HepG2 (cell line): ENCODE measurements around the gene SYNE2. TPM values are rescaled to one million over a fixed set of nuclear protein-coding genes. Genes with fewer than 3 reads are reported as not detected.

ENCODE experiments used
- ATAC-seq: fragments of 200-7000 bp; cut with Tn5 transposase; 3 replicates; pipeline ENCODE4 v1.9.1; 2020; ENCODE audit warnings: mild to moderate bottlenecking, moderate library complexity
- BruUV-seq: library from RNA; stranded (reverse); fragments of 400-500 nt; replicated peaks from 2 replicates; lab custom pipeline; 2021; lab: Mats Ljungman, UMichigan
- CTCF ChIA-PET: fragments of 300-600 bp; formaldehyde crosslinking; extraction: SDS; loops from one replicate; lab custom pipeline; 2021; ENCODE audit warnings: low total read pairs, inconsistent platforms, low intra/inter-chr PET ratio; lab: Yijun Ruan, JAX
- POLR2A ChIA-PET: fragments of 350-600 bp; sonication (Branson Sonifier 250); formaldehyde crosslinking; loops from one replicate; lab custom pipeline; 2020; ENCODE audit warnings: antibody characterized with exemption, inconsistent platforms; lab: Yijun Ruan, JAX
- DNase-seq: peaks from one replicate; pipeline ENCODE4 v3.0.0-alpha.2; 2015; ENCODE audit warnings: low spot score
- FAIRE-seq: peaks from 3 replicates; lab custom pipeline; 2011; peaks lifted over from hg19 to GRCh38; lab: Jason Lieb, UNC
- H2AFZ ChIP-seq: one replicate; pipeline ENCODE4 v1.6.1; 2011; ENCODE audit warnings: low read length, inconsistent platforms
- H3K27ac ChIP-seq: fragments of 300-600 bp; 3 replicates; pipeline ENCODE4 v1.8.0; 2011; ENCODE audit warnings: mixed run types, mild to moderate bottlenecking, mixed read lengths, low read length, inconsistent platforms; ENCODE audit not compliant: insufficient read depth; ENCODE audit errors: extremely low read length
- H3K27me3 ChIP-seq, 2 experiments: fragments of 200-600 bp in 1 of 2; 2 replicates in 1 of 2; 3 replicates in 1 of 2; pipeline versions ENCODE4 v1.6.0 to v1.8.0; 2011; ENCODE audit warnings: low read length in 2 of 2, mild to moderate bottlenecking in 2 of 2, moderate library complexity in 2 of 2, inconsistent platforms in 1 of 2; ENCODE audit not compliant: insufficient read depth in 2 of 2, control insufficient read depth in 1 of 2
- H3K36me3 ChIP-seq, 2 experiments: fragments of 200-600 bp in 1 of 2; replicated peaks in 1 of 2; 2 replicates in 1 of 2; 3 replicates in 1 of 2; pipeline versions ENCODE4 v1.5.1 to v1.8.0; 2011; ENCODE audit warnings: low read length in 2 of 2, inconsistent platforms in 1 of 2; ENCODE audit not compliant: insufficient read depth in 2 of 2, control insufficient read depth in 1 of 2
- H3K4me1 ChIP-seq: 2 replicates; pipeline ENCODE4 v1.5.1; 2012; ENCODE audit warnings: low read length, inconsistent platforms; ENCODE audit not compliant: insufficient read depth
- H3K4me2 ChIP-seq: 2 replicates; pipeline ENCODE4 v1.6.0; 2011; ENCODE audit warnings: low read depth, low read length, inconsistent platforms
- H3K4me3 ChIP-seq, 3 experiments: fragments of 200-600 bp in 1 of 3; sonication (generic), shearing (Covaris generic) in 1 of 3; replicated peaks in 1 of 3; 2 replicates each; pipeline ENCODE4 v1.5.1; 2011 to 2016; ENCODE audit warnings: low read length in 3 of 3, inconsistent platforms in 2 of 3, low read depth in 2 of 3, mild to moderate bottlenecking in 2 of 3, control low read depth in 1 of 3, mixed read lengths in 1 of 3; ENCODE audit not compliant: insufficient read depth in 1 of 3
- H3K79me2 ChIP-seq: one replicate; pipeline ENCODE4 v1.6.1; 2011; ENCODE audit warnings: low read length, inconsistent platforms; ENCODE audit not compliant: insufficient read depth
- H3K9ac ChIP-seq: 2 replicates; pipeline ENCODE4 v1.6.0; 2011; ENCODE audit warnings: mild to moderate bottlenecking, low read depth, low read length, inconsistent platforms; ENCODE audit not compliant: insufficient read depth
- H3K9me3 ChIP-seq: 2 replicates; pipeline ENCODE4 v1.5.1; 2012; ENCODE audit warnings: mild to moderate bottlenecking, low read length
- H4K20me1 ChIP-seq: 2 replicates; pipeline ENCODE4 v1.6.0; 2011; ENCODE audit warnings: inconsistent platforms, mild to moderate bottlenecking, low read length, moderate library complexity; ENCODE audit not compliant: insufficient read depth
- ARID2 ChIP-seq: sonication (generic); formaldehyde crosslinking; IDR thresholded peaks from 2 replicates; pipeline ENCODE4 v1.8.1; 2022; ENCODE audit warnings: mild to moderate bottlenecking, missing genetic modification reagents, borderline replicate concordance
- CBX2 ChIP-seq, 2 experiments: fragments of 200-600 bp in 1 of 2; sonication (generic); formaldehyde crosslinking in 1 of 2; IDR thresholded peaks; 2 replicates each; pipeline versions ENCODE4 v1.7.0 to v1.8.1; 2018 to 2022; ENCODE audit warnings: low read depth in 2 of 2, low read length in 1 of 2, mild to moderate bottlenecking in 1 of 2, missing genetic modification reagents in 1 of 2
- CHD2 ChIP-seq: IDR thresholded peaks from 2 replicates; pipeline ENCODE4 v1.6.1; 2011; ENCODE audit warnings: low read depth, low read length, improper control_type of control experiment
- CREB3 ChIP-seq: sonication (generic); formaldehyde crosslinking; IDR thresholded peaks from 2 replicates; pipeline ENCODE4 v1.5.0; 2020; ENCODE audit warnings: missing genetic modification reagents
- FUBP1 ChIP-seq: sonication (generic); formaldehyde crosslinking; IDR thresholded peaks from 2 replicates; pipeline ENCODE4 v1.5.1; 2020; ENCODE audit warnings: missing genetic modification reagents, mild to moderate bottlenecking, borderline replicate concordance
- GATA4 ChIP-seq: sonication (generic); IDR thresholded peaks from 2 replicates; pipeline ENCODE4 v1.6.1; 2016; ENCODE audit warnings: antibody characterized with exemption, low read depth, borderline replicate concordance
- GATAD1 ChIP-seq: IDR thresholded peaks from 2 replicates; pipeline ENCODE4 v1.6.1; 2016; ENCODE audit warnings: missing genetic modification reagents, missing compliant biosample characterization
- GATAD2A ChIP-seq: IDR thresholded peaks from 2 replicates; pipeline ENCODE4 v1.6.1; 2016
- IRF2 ChIP-seq: IDR thresholded peaks from 2 replicates; pipeline ENCODE4 v1.6.1; 2018; ENCODE audit warnings: missing genetic modification reagents, missing compliant biosample characterization
- IRX3 ChIP-seq: sonication (generic); formaldehyde crosslinking; IDR thresholded peaks from 2 replicates; pipeline ENCODE4 v1.8.1; 2023; ENCODE audit warnings: mild to moderate bottlenecking, low read depth, missing genetic modification reagents, borderline replicate concordance
- PAX8 ChIP-seq: sonication (generic); formaldehyde crosslinking; IDR thresholded peaks from 2 replicates; pipeline ENCODE4 v1.8.0; 2022; ENCODE audit warnings: mild to moderate bottlenecking, missing genetic modification reagents, borderline replicate concordance
- RBM39 ChIP-seq: fragments of 200-400 bp; formaldehyde crosslinking; IDR thresholded peaks from one replicate; pipeline ENCODE4 v1.6.1; 2018; ENCODE audit warnings: antibody characterized with exemption, mild to moderate bottlenecking, low read depth, low read length; ENCODE audit not compliant: poor library complexity, severe bottlenecking
- SATB2 ChIP-seq: sonication (generic); formaldehyde crosslinking; IDR thresholded peaks from 2 replicates; pipeline ENCODE4 v1.5.0; 2020; ENCODE audit warnings: missing genetic modification reagents
- SP2 ChIP-seq: sonication (generic); formaldehyde crosslinking; IDR thresholded peaks from 2 replicates; pipeline ENCODE4 v1.5.1; 2020; ENCODE audit warnings: mild to moderate bottlenecking, missing genetic modification reagents
- ZBTB20 ChIP-seq: sonication (generic); formaldehyde crosslinking; IDR thresholded peaks from 2 replicates; pipeline ENCODE4 v1.8.1; 2023; ENCODE audit warnings: missing genetic modification reagents, low read depth, mild to moderate bottlenecking, borderline replicate concordance
- ZNF12 ChIP-seq: sonication (generic); formaldehyde crosslinking; IDR thresholded peaks from 2 replicates; pipeline ENCODE4 v1.5.0; 2020; ENCODE audit warnings: missing genetic modification reagents
- ZNF160 ChIP-seq: sonication (generic); formaldehyde crosslinking; IDR thresholded peaks from 2 replicates; pipeline ENCODE4 v1.8.0; 2022; ENCODE audit warnings: mild to moderate bottlenecking, inconsistent platforms, missing genetic modification reagents
- ZNF619 ChIP-seq: sonication (generic); formaldehyde crosslinking; IDR thresholded peaks from 2 replicates; pipeline ENCODE4 v1.4.0; 2020; ENCODE audit warnings: mild to moderate bottlenecking, missing genetic modification reagents
- ZNF800 ChIP-seq: sonication (generic); formaldehyde crosslinking; IDR thresholded peaks from 2 replicates; pipeline ENCODE4 v1.4.0; 2020; ENCODE audit warnings: missing genetic modification reagents
- WGBS: methylation state at CpG from one replicate; pipeline ENCODE4 v1.1.6; 2017; ENCODE audit warnings: low lambda C conversion rate; 5-methylcytosine and 5-hydroxymethylcytosine counted together
- in situ Hi-C: cut with HindIII; loops from 2 replicates; pipeline ENCODE4 v1.10.0; 2017; ENCODE audit warnings: low pct_unique_long_range_greater_than_20kb; ENCODE audit not compliant: extremely low pct_ligation_motif_present
- intact Hi-C: fragments of 100-400 bp; cut with micrococcal nuclease; formaldehyde crosslinking; loops from one replicate; pipeline ENCODE4 v1.10.0; 2022; ENCODE audit not compliant: unreplicated experiment
- polyA plus RNA-seq, 8 experiments: library from polyadenylated mRNA; depleted of rRNA in 3 of 8; stranded (reverse) in 7 of 8; unstranded in 1 of 8; fragments of >200 nt; fragmentation: Illumina TruSeq in 4 of 8; extraction: Trizol in 4 of 8; gene quantifications; 2 replicates each; pipeline versions ENCODE4 v1.2.1 to v1.2.3, GENCODE V29; 2011 to 2016; ENCODE audit warnings: low read depth in 4 of 8, missing spikeins in 1 of 8, mixed read lengths in 1 of 8; ENCODE audit not compliant: insufficient read depth in 1 of 8
- total RNA-seq, 5 experiments: library from RNA; depleted of rRNA; stranded (reverse); fragments of >200 nt; fragmentation: Illumina TruSeq; extraction: Trizol; gene quantifications; 2 replicates each; pipeline ENCODE4 v1.2.3, GENCODE V29; 2016; ENCODE audit warnings: low read depth in 1 of 5

Gene SYNE2
- total and polyA plus RNA-seq, 2 of the 13 experiments (the other 11 are each of a cell fraction or from before 2014, with no cell fraction given), result 6.2 to 13.3 TPM

GRCh38 chr14:63995285-63995684, 142.5 kb downstream of the SYNE2 start:
- CTCF ChIA-PET, result no interaction called here

More at GRCh38 chr14:63995285-63995684, 142.5 kb downstream of the SYNE2 start:
- FAIRE-seq (no peak), DNase-seq (no peak), ATAC-seq (no peak)
- H2AFZ ChIP-seq, result no peak overlapping the region
- H3K4me1 ChIP-seq, result no peaks in the 10 kb centered on the region
- H3K79me2 ChIP-seq, result no peaks in the 10 kb centered on the region
- no peak overlapping the region for H3K4me2 ChIP-seq
- no peak overlapping the region for H3K9ac ChIP-seq
- no peaks in the 10 kb centered on the region for H3K27me3 ChIP-seq
- intact Hi-C loops, result loop anchor here (10.0 kb wide), 1 partner anchor 140 kb away; the partner anchor contains the start of gene SYNE2
- 72% methylated on average over 3 of the region's 4 CpGs for WGBS
- no peaks in the 10 kb centered on the region for H3K9me3 ChIP-seq
- no peak for TF ChIP-seq ZNF619
- no peak for TF ChIP-seq GATAD1 (CRISPR knock-in tag)
- no peak for TF ChIP-seq ZBTB20 (CRISPR knock-in tag)
- no peak for TF ChIP-seq IRF2 (CRISPR knock-in tag)
- no peak for TF ChIP-seq ARID2 (CRISPR knock-in tag)
- no peak for TF ChIP-seq RBM39
- no peak for TF ChIP-seq CREB3
- no peak for TF ChIP-seq GATAD2A (CRISPR knock-in tag)
- no peak for TF ChIP-seq CBX2 (IDR thresholded peaks at IDR 0.05; ENCODE audit: low read depth, low read length)
- no peak for TF ChIP-seq CBX2 (CRISPR knock-in tag; IDR thresholded peaks at IDR 0.05; ENCODE audit: low read depth)
- no peak for TF ChIP-seq ZNF800 (CRISPR knock-in tag)
- TF ChIP-seq PAX8 (CRISPR knock-in tag), result no peak
- no peak for TF ChIP-seq ZNF12 (CRISPR knock-in tag)
- no peak for TF ChIP-seq ZNF160
- no peak for TF ChIP-seq GATA4
- TF ChIP-seq SP2 (CRISPR knock-in tag), result no peak
- no peak for TF ChIP-seq IRX3 (CRISPR knock-in tag)
- no peak for TF ChIP-seq CHD2
- TF ChIP-seq SATB2 (CRISPR knock-in tag), result no peak
- TF ChIP-seq FUBP1, result no peak
- no TSS peak for BruUV-seq
- in situ Hi-C loops, result no loop called here
- POLR2A ChIA-PET, result no interaction called here
- no peak overlapping the region for H3K27ac ChIP-seq
- H4K20me1 ChIP-seq, result no peaks in the 10 kb centered on the region
- no peaks in the 10 kb centered on the region; a peak in 2 of 5 replicates for H3K36me3 ChIP-seq
- no peak overlapping the region for H3K4me3 ChIP-seq
